AG09309 (cell line): ENCODE data around the gene PAPSS2.

Experiments used
- DNase-seq: peaks from one replicate; pipeline ENCODE4 v3.0.0-alpha.2; 2010; ENCODE audit warnings: low read depth
- H3K4me3 ChIP-seq: 2 replicates; pipeline ENCODE4 v1.5.1; 2011; ENCODE audit warnings: mild to moderate bottlenecking, low read depth, low read length, moderate library complexity; ENCODE audit not compliant: control insufficient read depth
- TF ChIP-seq, protein P1 (sequence below): IDR thresholded peaks from 2 replicates; pipeline ENCODE4 v1.5.1; 2011; ENCODE audit warnings: mild to moderate bottlenecking, low read depth, low read length, inconsistent platforms; ENCODE audit not compliant: insufficient read depth, control insufficient read depth; ENCODE audit errors: missing control alignments

The PAPSS2 gene

DNA sequence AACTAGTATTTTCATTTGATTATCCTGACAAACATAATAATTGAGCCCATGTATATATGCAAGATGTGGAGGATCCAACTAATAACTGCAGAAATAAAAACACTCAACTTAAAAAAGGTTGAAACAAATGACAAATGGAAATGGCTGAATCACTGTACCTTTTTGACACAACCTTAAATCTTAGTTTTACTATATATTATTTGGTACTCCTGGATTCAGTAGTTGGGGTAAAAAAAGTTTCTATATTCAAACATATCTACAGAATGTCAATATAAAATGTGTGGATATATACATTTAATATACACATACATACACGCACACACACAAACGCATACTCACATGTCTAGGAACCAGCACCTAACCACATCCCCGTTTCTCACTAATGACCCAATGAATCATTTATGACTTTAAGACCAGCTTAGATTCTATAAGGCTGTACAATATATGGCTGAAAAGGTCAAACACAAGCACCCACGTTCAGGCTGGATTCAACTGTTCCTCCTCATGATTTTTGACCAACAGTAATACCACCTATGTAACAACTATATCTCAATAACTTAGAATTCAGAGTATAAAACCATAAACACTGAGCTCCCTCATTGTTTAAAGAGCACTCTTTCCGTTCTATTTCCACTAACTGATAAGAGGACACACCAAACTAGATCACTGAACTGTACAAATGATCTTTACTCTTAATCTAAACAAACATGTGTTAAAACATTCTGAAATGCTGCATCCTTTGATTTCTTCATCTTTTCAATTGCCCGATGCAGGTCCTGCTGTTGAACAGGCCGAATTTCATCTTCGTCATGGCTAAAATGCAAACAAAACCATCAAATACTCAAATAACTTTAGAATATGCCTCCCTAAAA lies 94.6 kb downstream of the PAPSS2 start:
- DNase-seq, result no peak
- no peak overlapping the region for H3K4me3 ChIP-seq
- TF ChIP-seq, protein P1, sequence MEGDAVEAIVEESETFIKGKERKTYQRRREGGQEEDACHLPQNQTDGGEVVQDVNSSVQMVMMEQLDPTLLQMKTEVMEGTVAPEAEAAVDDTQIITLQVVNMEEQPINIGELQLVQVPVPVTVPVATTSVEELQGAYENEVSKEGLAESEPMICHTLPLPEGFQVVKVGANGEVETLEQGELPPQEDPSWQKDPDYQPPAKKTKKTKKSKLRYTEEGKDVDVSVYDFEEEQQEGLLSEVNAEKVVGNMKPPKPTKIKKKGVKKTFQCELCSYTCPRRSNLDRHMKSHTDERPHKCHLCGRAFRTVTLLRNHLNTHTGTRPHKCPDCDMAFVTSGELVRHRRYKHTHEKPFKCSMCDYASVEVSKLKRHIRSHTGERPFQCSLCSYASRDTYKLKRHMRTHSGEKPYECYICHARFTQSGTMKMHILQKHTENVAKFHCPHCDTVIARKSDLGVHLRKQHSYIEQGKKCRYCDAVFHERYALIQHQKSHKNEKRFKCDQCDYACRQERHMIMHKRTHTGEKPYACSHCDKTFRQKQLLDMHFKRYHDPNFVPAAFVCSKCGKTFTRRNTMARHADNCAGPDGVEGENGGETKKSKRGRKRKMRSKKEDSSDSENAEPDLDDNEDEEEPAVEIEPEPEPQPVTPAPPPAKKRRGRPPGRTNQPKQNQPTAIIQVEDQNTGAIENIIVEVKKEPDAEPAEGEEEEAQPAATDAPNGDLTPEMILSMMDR, result no peak

DNA sequence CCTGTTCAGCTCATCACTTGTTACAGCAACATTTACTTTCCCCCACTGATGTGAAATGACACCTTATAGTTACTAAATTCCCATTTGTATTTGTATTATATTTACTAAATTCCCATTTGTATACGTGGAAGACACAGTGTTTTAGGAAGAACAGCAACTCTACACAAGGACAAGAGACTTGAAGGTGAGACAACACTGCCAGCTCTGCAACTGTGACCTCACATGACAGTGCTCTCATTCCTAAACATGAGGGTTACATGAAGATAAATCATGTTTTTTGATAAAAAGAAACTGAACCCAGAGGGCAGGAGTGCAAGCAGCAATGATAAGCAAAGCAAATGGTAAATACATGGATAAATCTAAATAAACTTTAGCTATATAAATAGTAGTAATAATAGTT lies 98.0 kb downstream of the PAPSS2 start:
- no peak overlapping the region for H3K4me3 ChIP-seq
- TF ChIP-seq, protein P1, result no peak
- no peak for DNase-seq

DNA sequence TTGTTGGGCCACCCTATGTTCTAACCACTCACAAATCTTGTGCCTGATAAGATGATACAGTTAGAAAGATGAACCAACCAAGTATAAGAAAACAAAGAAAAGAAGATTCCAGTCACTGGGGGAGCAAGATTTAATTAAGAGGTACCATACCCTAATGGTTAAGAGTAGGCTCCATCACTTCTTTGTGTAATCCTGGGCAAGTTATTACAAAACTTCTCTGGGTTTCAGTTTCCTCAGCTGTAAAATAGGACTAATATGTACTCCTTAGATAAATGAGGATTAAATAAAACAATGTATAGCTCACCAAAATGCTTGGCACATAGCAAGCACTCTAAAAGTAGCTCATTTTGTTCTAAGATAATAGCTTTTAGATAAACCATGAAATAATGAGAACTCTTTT lies 99.9 kb downstream of the PAPSS2 start:
- H3K4me3 ChIP-seq, result no peak overlapping the region
- TF ChIP-seq, protein P1, result no peak
- no peak for DNase-seq

DNA sequence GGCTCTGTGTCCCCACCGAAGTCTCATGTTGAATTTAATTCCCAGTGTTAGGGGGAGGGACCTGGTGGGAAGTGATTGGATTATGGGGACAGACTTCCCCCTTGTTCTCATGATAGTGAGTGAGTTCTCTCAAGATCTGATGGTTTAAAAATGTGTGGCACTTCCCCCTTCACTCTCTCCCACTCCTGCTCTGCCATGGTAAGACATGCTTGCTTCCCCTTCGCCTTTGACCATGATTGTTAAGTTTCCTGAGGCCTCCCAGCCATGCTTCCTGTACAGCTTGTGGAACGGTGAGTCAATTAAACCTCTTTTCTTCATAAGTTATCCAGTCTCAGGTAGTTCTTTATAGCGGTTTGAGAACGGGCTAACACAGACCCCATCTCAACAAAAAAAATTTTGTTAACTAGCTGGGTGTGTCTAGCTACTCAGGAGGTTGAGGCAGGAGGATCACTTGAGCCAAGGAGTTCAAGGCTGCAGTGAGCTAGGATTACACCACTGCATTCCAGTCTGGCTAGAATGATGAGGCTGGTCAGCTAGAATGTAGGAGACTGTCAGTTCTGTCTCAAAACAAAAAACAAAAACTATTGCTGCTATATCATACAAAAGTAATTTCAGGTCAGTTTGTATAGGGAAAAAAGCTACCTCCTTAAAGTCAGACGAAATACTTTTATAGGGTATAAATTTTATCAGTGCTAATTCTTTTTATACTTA lies 100.7 kb downstream of the PAPSS2 start:
- no peak for DNase-seq
- TF ChIP-seq, protein P1, result no peak
- no peak overlapping the region for H3K4me3 ChIP-seq

DNA sequence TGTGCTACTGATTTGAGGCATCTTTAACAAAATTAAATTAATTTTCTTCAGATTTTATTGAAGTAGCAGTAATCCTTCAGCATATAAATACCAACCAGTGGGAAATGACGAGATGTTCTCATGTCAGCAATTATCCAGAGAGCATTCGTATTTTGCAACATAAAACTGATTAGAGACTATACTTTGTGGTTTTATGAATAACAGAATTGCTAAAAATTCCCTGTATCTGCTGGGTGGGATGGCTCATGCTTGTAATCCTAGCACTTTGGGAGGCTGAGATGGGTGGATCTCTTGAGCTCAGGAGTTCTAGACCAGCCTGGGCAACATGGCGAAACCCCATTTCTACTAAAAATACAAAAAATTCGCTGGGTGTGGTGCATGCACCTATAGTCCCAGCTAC lies 101.5 kb downstream of the PAPSS2 start:
- H3K4me3 ChIP-seq, result no peak overlapping the region
- peak; percentile 44 for DNase-seq
- TF ChIP-seq, protein P1, result no peak

DNA sequence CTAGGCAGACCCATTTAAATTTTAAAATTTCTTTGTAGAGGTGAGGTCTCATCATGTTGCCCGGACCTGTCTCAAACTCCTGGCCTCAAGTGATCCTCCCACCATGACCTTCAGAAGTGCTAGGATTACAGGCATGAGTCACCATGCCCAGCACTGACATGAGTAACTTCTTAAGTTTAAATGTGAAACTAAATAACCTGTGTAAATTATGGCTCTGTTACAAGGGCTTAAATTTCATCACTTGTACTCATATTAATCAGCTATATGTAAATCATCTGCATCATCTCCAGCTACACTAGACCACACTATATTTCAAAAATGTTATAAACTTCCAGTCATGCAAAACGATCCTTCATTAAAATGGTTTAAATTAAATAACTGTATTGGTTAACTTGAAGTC lies 102.2 kb downstream of the PAPSS2 start:
- TF ChIP-seq, protein P1, result no peak
- no peak overlapping the region for H3K4me3 ChIP-seq
- peak; percentile 35 for DNase-seq
